OCI-LY7 (cell line): ENCODE results near the gene SSX2IP. TPM values are rescaled to one million over a fixed set of nuclear protein-coding genes. Genes with fewer than 3 reads are reported as not detected.

Experiments
- BruUV-seq: library from RNA; stranded (reverse); fragments of 400-500 nt; replicated peaks from 2 replicates; lab custom pipeline; 2021; lab: Mats Ljungman, UMichigan
- CTCF ChIA-PET: fragments of 300-600 bp; sonication (Branson Sonifier 250); formaldehyde crosslinking; loops from one replicate; lab custom pipeline; 2022; ENCODE audit warnings: antibody characterized with exemption; ENCODE audit not compliant: unreplicated experiment; lab: Charles Lee
- POLR2A ChIA-PET: fragments of 300-600 bp; sonication (Branson Sonifier 250); formaldehyde crosslinking; loops from one replicate; lab custom pipeline; 2022; ENCODE audit warnings: antibody characterized with exemption; lab: Charles Lee
- DNase-seq: peaks from one replicate; pipeline ENCODE4 v3.0.0-alpha.2; 2015; ENCODE audit warnings: low spot score
- H2AFZ ChIP-seq: fragments of 200-600 bp; sonication (generic), shearing (Covaris generic); 2 replicates; pipeline ENCODE4 v1.6.1; 2014; ENCODE audit warnings: mild to moderate bottlenecking, antibody characterized with exemption, low read length, moderate library complexity
- H3K27ac ChIP-seq: fragments of 200-600 bp; sonication (generic); 2 replicates; pipeline ENCODE4 v1.5.1; 2014; ENCODE audit warnings: mixed run types, low read depth, mild to moderate bottlenecking, moderate library complexity, low read length, inconsistent platforms; ENCODE audit not compliant: poor library complexity, severe bottlenecking
- H3K36me3 ChIP-seq: fragments of 200-600 bp; sonication (generic); 2 replicates; pipeline ENCODE4 v1.6.1; 2014; ENCODE audit warnings: mild to moderate bottlenecking, antibody characterized with exemption, low read length, moderate library complexity, mixed read lengths; ENCODE audit not compliant: insufficient read depth
- H3K4me1 ChIP-seq: fragments of 200-600 bp; sonication (generic); 2 replicates; pipeline ENCODE4 v1.5.1; 2014; ENCODE audit warnings: mild to moderate bottlenecking, low read length; ENCODE audit not compliant: insufficient read depth, poor library complexity, severe bottlenecking
- H3K4me2 ChIP-seq: fragments of 200-600 bp; sonication (generic); 2 replicates; pipeline ENCODE4 v1.6.1; 2014; ENCODE audit warnings: mild to moderate bottlenecking, low read length
- H3K4me3 ChIP-seq: fragments of 200-600 bp; sonication (generic); 2 replicates; pipeline ENCODE4 v1.5.1; 2014; ENCODE audit warnings: mild to moderate bottlenecking, low read depth, low read length; ENCODE audit not compliant: poor library complexity, severe bottlenecking
- H3K79me2 ChIP-seq: fragments of 200-600 bp; sonication (generic); 2 replicates; pipeline ENCODE4 v1.6.1; 2016; ENCODE audit warnings: low read depth, mild to moderate bottlenecking, low read length, moderate library complexity, mixed read lengths; ENCODE audit not compliant: insufficient read depth
- H3K9me2 ChIP-seq: fragments of 200-600 bp; sonication (generic); 2 replicates; pipeline ENCODE4 v1.6.1; 2016; ENCODE audit warnings: mild to moderate bottlenecking, low read length, mixed read lengths; ENCODE audit not compliant: insufficient read depth
- H3K9me3 ChIP-seq: fragments of 200-600 bp; sonication (generic); 2 replicates; pipeline ENCODE4 v1.6.1; 2014; ENCODE audit warnings: mild to moderate bottlenecking, mixed run types, low read length, mixed read lengths
- H4K20me1 ChIP-seq: fragments of 200-600 bp; sonication (generic); 2 replicates; pipeline ENCODE4 v1.6.1; 2014; ENCODE audit warnings: mild to moderate bottlenecking, antibody characterized with exemption, low read length, moderate library complexity, mixed read lengths; ENCODE audit not compliant: insufficient read depth
- EZH2phosphoT487 ChIP-seq: fragments of 200-600 bp; sonication (generic); IDR thresholded peaks from 2 replicates; pipeline ENCODE4 v1.6.1; 2018; ENCODE audit warnings: low read depth, borderline replicate concordance, mild to moderate bottlenecking, mixed run types, antibody characterized with exemption, low read length, moderate library complexity, mixed read lengths
- intact Hi-C: fragments of 100-400 bp; cut with micrococcal nuclease; formaldehyde crosslinking; loops from one replicate; pipeline ENCODE4 v1.10.0; 2022; ENCODE audit not compliant: unreplicated experiment
- total RNA-seq, 2 experiments: library from RNA; depleted of rRNA in 1 of 2; stranded (reverse); fragments of >200 nt in 1 of 2; shearing (Covaris generic) in 1 of 2; gene quantifications; 2 replicates each; pipeline ENCODE4 v1.2.3, GENCODE V29; 2014 to 2022
- TF ChIP-seq, protein P1 (sequence below): fragments of 200-600 bp; sonication (generic); conservative IDR thresholded peaks from 2 replicates; pipeline ENCODE4 v1.5.1; 2014; ENCODE audit warnings: mild to moderate bottlenecking, antibody characterized with exemption, low read length, moderate library complexity, mixed read lengths

The SSX2IP gene
- total RNA-seq, 2 experiments from 2014 or later = 24.1 to 24.4 TPM

DNA sequence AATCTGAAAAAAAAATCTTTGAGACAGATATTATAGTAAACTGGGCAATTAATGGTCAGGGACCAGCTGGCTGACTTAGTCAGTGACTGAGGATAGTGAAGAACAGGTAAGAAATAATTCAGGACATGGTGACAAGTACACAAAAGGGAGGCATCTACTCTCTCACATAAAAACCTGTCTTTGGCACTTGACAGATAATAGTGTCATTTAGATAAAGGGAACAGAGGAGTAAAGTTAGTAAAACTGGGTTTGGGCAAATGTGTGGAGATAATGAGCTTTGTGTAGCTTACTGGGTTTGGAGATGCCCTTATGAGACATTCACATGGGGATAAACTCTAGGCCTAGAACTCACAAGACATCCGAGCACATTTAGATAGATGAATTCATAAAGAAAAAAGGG is 4.0 kb downstream of the SSX2IP start:
- H3K9me2 ChIP-seq = no peaks in the 10 kb centered on the region
- BruUV-seq = no TSS peak
- TF ChIP-seq, protein P1, sequence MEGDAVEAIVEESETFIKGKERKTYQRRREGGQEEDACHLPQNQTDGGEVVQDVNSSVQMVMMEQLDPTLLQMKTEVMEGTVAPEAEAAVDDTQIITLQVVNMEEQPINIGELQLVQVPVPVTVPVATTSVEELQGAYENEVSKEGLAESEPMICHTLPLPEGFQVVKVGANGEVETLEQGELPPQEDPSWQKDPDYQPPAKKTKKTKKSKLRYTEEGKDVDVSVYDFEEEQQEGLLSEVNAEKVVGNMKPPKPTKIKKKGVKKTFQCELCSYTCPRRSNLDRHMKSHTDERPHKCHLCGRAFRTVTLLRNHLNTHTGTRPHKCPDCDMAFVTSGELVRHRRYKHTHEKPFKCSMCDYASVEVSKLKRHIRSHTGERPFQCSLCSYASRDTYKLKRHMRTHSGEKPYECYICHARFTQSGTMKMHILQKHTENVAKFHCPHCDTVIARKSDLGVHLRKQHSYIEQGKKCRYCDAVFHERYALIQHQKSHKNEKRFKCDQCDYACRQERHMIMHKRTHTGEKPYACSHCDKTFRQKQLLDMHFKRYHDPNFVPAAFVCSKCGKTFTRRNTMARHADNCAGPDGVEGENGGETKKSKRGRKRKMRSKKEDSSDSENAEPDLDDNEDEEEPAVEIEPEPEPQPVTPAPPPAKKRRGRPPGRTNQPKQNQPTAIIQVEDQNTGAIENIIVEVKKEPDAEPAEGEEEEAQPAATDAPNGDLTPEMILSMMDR = no peak
- no peak for TF ChIP-seq EZH2phosphoT487
- no peak overlapping the region for H3K4me3 ChIP-seq
- peaks cover 81% of the 10 kb centered on the region for H3K79me2 ChIP-seq
- no peak overlapping the region for H2AFZ ChIP-seq
- no peak for DNase-seq
- H4K20me1 ChIP-seq = peaks cover 25% of the 10 kb centered on the region; the same call in 1 of the 2 replicates
- H3K4me1 ChIP-seq = peaks cover 29% of the 10 kb centered on the region
- H3K9me3 ChIP-seq = no peaks in the 10 kb centered on the region
- ChIA-PET CTCF (no interaction called here), POLR2A (interaction anchor here (2.5 kb wide), 1 partner anchor 180 kb away, joined by 6 read pairs; the partner anchor contains the start of genes GNG5 and SPATA1)
- H3K27ac ChIP-seq = no peak overlapping the region
- intact Hi-C loops = loop anchor here (10.0 kb wide), 1 partner anchor 921 kb away; no protein-coding TSS in a partner anchor
- H3K36me3 ChIP-seq = peaks cover 17% of the 10 kb centered on the region
- H3K4me2 ChIP-seq = no peak overlapping the region

GRCh38 chr1:84683508-84683907 is 6.8 kb downstream of the SSX2IP start:
- BruUV-seq = no TSS peak
- Histone ChIP-seq H3K36me3 (peaks cover 23% of the 10 kb centered on the region), H4K20me1 (peaks cover 16% of the 10 kb centered on the region; the same call in 1 of the 2 replicates), H3K4me3 (no peak overlapping the region), H3K4me1 (peaks cover 17% of the 10 kb centered on the region), H3K9me2 (no peaks in the 10 kb centered on the region), H3K4me2 (no peak overlapping the region), H3K27ac (no peak overlapping the region), H3K9me3 (no peaks in the 10 kb centered on the region), H2AFZ (no peak overlapping the region), H3K79me2 (peaks cover 83% of the 10 kb centered on the region)
- intact Hi-C loops = loop anchor here (10.0 kb wide), 1 partner anchor 919 kb away; no protein-coding TSS in a partner anchor
- TF ChIP-seq, protein P1 = no peak
- TF ChIP-seq EZH2phosphoT487 = no peak
- CTCF ChIA-PET = no interaction called here
- no peak for DNase-seq
- POLR2A ChIA-PET = interaction anchor here (0.8 to 1.5 kb wide), 2 partner anchors 8 to 27 kb away, joined by 3 to 5 read pairs; no protein-coding TSS in a partner anchor

GRCh38 chr1:84682047-84682446 is 8.2 kb downstream of the SSX2IP start:
- no TSS peak for BruUV-seq
- Histone ChIP-seq H3K4me2 (no peak overlapping the region), H3K27ac (no peak overlapping the region), H2AFZ (no peak overlapping the region), H3K4me1 (peaks cover 2% of the 10 kb centered on the region), H3K9me3 (no peaks in the 10 kb centered on the region), H3K9me2 (no peaks in the 10 kb centered on the region), H4K20me1 (peaks cover 8% of the 10 kb centered on the region; the same call in 1 of the 2 replicates), H3K79me2 (peaks cover 71% of the 10 kb centered on the region), H3K36me3 (peaks cover 32% of the 10 kb centered on the region), H3K4me3 (no peak overlapping the region)
- POLR2A ChIA-PET = no interaction called here
- TF ChIP-seq EZH2phosphoT487 = no peak
- TF ChIP-seq, protein P1 = no peak
- no peak for DNase-seq
- CTCF ChIA-PET = no interaction called here
- intact Hi-C loops = loop anchor here (10.0 kb wide), 1 partner anchor 917 kb away; no protein-coding TSS in a partner anchor
